ENCODE data around the gene SH2D4B. TPM values are rescaled to one million over a fixed set of nuclear protein-coding genes. Genes with fewer than 3 reads are reported as not detected.
"Not testable (repeated sequence)": the region's sequence is repeated elsewhere in the genome, so short reads cannot be mapped to it uniquely, and the experiment has no call there.

The SH2D4B gene
- polyA plus RNA-seq, 1 donor from 2014 or later = not detected

DNA sequence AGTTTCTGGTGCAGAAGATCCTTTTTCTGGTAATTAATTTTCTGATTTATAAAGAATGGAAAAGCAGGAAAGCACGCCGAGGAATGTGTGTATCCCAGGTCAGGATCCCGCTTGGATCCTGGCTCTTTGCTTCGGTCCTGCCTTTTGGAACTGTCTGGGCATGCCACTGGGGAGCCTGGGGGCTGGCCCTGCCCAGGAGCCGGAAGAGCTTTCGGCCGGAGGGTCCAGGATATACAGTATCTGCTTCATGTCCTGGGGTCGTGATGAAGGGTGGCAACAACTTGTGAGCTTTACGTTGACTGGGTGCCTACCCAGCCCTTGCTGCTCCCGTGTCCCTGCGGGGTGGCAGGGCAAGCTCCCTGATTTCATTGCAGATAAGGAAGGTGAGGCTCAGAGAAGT, 2.4 kb downstream of the SH2D4B start:
- peak overlapping the region in 3 of 4 donors; percentile 66 to 91 (median 79) for H3K4me3 Mint-ChIP-seq
- no peaks in the 10 kb centered on the region for H3K9me3 Mint-ChIP-seq
- H3K27me3 Mint-ChIP-seq = no peaks in the 10 kb centered on the region
- peaks cover 27 to 36% (median 29%) of the 10 kb centered on the region in 3 donors for H3K4me1 Mint-ChIP-seq
- H3K27ac Mint-ChIP-seq = peak overlapping the region in 1 of 3 donors; percentile 91
- no peaks in the 10 kb centered on the region for H3K36me3 Mint-ChIP-seq

DNA sequence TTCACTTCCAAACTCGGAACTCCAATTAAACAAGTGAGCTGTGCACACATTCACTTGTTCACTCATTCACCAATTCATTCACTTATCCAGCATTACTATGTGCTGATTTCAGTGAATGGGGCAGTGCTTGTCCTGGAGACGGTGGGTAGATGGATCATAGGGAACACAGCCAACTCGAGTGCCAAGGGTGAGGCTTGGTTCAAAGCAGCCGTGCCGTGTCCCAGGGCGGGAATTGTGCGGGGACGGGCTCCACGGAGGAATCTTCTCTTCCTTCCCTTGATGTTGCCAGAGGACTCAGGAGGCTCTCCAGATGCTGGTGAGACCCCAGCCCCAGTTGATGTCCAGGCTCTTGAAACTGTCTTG, 2.9 kb downstream of the SH2D4B start:
- Mint-ChIP-seq H3K4me3 (peak overlapping the region; percentile 66 to 91 (median 75)), H3K36me3 (no peaks in the 10 kb centered on the region), H3K4me1 (peaks cover 27 to 33% (median 27%) of the 10 kb centered on the region in 3 donors), H3K9me3 (no peaks in the 10 kb centered on the region), H3K27ac (peak overlapping the region in 2 of 3 donors; percentile 63 to 91), H3K27me3 (no peaks in the 10 kb centered on the region)

GRCh38 chr10:80540981-80541750, 3.5 kb downstream of the SH2D4B start:
- Mint-ChIP-seq H3K9me3 (no peaks in the 10 kb centered on the region), H3K4me3 (peak overlapping the region; percentile 66 to 91 (median 75)), H3K4me1 (peaks cover 25 to 33% (median 26%) of the 10 kb centered on the region in 3 donors), H3K27ac (peak overlapping the region; percentile 33 to 91 (median 63)), H3K36me3 (no peaks in the 10 kb centered on the region), H3K27me3 (no peaks in the 10 kb centered on the region)

DNA sequence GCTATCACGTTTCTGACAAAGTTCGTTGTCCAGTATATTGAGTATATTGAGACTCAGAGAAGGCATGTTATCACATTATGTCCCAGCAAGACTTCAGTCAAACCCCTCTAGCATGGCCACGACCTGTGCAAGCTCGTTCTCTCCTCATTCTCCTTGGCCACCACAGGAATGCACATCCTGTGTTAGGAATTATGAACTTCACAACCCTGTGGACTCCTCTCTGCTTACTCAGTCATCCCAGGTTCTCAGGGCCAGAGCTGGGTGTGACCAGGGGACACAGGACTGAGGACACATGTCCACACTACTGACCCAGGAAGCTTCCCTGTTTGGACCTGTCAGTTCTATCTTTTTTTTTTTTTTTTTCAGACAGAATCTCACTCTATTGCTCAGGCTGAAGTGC, 4.4 kb downstream of the SH2D4B start:
- Mint-ChIP-seq H3K36me3 (no peaks in the 10 kb centered on the region), H3K27ac (peak overlapping the region in 2 of 3 donors; percentile 33 to 91), H3K9me3 (no peaks in the 10 kb centered on the region), H3K4me1 (peaks cover 21 to 29% (median 23%) of the 10 kb centered on the region in 3 donors), H3K27me3 (no peaks in the 10 kb centered on the region), H3K4me3 (peak overlapping the region in 1 of 4 donors; percentile 91)

GRCh38 chr10:80542652-80543318, 5.1 kb downstream of the SH2D4B start:
- Mint-ChIP-seq H3K4me1 (peaks cover 19 to 29% (median 21%) of the 10 kb centered on the region in 3 donors), H3K9me3 (no peaks in the 10 kb centered on the region), H3K4me3 (peak overlapping the region in 1 of 4 donors; percentile 34), H3K27ac (peak overlapping the region in 1 of 3 donors; percentile 91), H3K36me3 (no peaks in the 10 kb centered on the region), H3K27me3 (peaks cover 1% of the 10 kb centered on the region)

- H3K4me1 Mint-ChIP-seq = peaks cover 19 to 29% (median 21%) of the 10 kb centered on the region in 3 donors
- not testable (repeated sequence) for H3K9me3 Mint-ChIP-seq, H3K4me3 Mint-ChIP-seq, H3K36me3 Mint-ChIP-seq, H3K27ac Mint-ChIP-seq, H3K27me3 Mint-ChIP-seq
These were observed 5.6 kb downstream of the SH2D4B start for GRCh38 chr10:80543319-80543672.

DNA sequence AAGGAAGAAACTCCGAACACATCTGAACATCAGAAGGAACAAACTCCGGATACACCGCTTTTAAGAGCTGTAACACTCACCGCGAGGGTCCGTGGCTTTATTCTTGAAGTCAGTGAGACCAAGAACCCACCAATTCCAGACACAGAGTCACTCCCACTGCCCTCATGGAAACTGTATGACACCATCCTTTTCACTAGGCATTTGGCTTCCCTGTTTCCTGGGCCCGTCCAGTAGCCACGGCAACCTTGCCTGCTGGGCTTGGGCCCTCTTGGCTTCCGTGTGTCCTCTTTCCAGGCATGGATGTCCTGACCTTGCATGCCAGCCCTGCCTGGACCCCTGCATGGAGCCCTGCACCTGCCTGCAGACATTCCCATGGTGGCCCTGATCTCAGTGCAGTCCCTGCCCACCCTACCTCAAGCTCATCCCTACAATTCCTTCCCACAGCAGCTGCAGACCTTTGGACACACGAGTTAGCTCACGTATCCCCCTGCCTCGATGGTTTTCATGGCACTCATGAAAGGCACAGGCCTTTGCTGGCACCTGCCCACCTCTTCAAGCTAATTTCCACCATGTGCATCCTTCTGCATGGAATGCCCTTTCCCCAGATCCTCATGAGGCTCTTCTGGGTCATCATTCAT, 6.7 kb downstream of the SH2D4B start:
- peak overlapping the region in 2 of 4 donors; percentile 5 to 40 for H3K4me3 Mint-ChIP-seq
- peaks cover 19 to 26% (median 21%) of the 10 kb centered on the region in 3 donors for H3K4me1 Mint-ChIP-seq
- peaks cover 3% of the 10 kb centered on the region for H3K27me3 Mint-ChIP-seq
- peak overlapping the region in 1 of 3 donors; percentile 20 for H3K27ac Mint-ChIP-seq
- H3K9me3 Mint-ChIP-seq = no peaks in the 10 kb centered on the region
- no peaks in the 10 kb centered on the region for H3K36me3 Mint-ChIP-seq

GRCh38 chr10:80545258-80545881, 7.7 kb downstream of the SH2D4B start:
- H3K4me3 Mint-ChIP-seq = no peak overlapping the region
- no peaks in the 10 kb centered on the region for H3K36me3 Mint-ChIP-seq
- peaks cover 15 to 18% (median 16%) of the 10 kb centered on the region in 3 donors for H3K4me1 Mint-ChIP-seq
- no peak overlapping the region for H3K27ac Mint-ChIP-seq
- peaks cover 3% of the 10 kb centered on the region for H3K27me3 Mint-ChIP-seq
- H3K9me3 Mint-ChIP-seq = no peaks in the 10 kb centered on the region

DNA sequence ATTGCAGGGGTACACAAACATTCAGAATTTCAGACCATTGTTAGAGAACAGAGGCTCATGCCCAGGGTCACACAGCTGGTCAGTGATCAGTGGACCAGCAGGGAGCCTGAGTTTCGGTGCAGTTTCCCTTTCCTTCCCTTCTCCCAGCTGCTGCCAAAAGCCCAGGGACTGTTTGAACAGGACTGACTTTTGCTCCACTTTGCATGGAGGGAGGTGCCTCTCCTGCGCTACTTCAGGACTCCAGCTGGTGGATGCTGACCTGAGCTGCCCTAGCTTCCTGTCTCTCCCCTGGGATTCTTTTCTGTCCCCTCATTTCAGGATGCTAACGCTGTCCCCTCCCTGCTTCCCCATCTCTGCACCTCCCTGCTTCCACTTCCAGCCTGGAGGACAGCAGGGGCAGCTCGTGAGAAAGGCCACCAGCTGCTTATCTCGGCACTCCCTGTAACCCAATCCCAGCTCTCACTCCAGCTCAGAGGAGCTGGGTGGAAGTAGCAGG, 14.5 kb downstream of the SH2D4B start:
- H3K36me3 Mint-ChIP-seq = no peaks in the 10 kb centered on the region
- H3K27ac Mint-ChIP-seq = no peak overlapping the region
- H3K4me1 Mint-ChIP-seq = peaks cover 0 to 3% (median 0%) of the 10 kb centered on the region in 3 donors
- peaks cover 4% of the 10 kb centered on the region for H3K27me3 Mint-ChIP-seq
- H3K4me3 Mint-ChIP-seq = no peak overlapping the region
- H3K9me3 Mint-ChIP-seq = no peaks in the 10 kb centered on the region

GRCh38 chr10:80553436-80553835, 15.7 kb downstream of the SH2D4B start:
- Mint-ChIP-seq H3K27ac (no peak overlapping the region), H3K4me1 (peaks cover 0 to 2% (median 0%) of the 10 kb centered on the region in 3 donors), H3K27me3 (peaks cover 4% of the 10 kb centered on the region), H3K9me3 (no peaks in the 10 kb centered on the region), H3K36me3 (no peaks in the 10 kb centered on the region), H3K4me3 (no peak overlapping the region)

DNA sequence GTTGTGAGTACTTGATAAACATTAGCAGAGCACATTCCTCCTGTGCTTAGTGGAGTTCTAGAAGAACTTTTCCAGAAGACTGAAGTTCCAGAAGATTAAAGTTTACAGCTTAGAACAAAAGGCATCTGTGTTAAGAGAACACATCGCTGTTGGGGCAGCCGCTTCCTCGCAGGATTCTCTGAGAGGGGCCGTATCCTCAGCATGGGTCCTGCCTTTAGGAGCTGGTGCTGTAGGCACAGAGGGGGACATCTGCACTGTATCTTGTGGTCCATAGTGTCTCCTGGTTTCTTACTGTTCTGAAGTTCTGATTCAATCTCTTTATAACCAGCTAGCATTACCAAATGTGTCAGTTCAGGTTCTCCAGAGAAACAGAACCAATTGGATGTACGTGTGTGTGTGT, 16.3 kb downstream of the SH2D4B start:
- Mint-ChIP-seq H3K9me3 (no peaks in the 10 kb centered on the region), H3K36me3 (no peaks in the 10 kb centered on the region), H3K27ac (no peak overlapping the region), H3K27me3 (peaks cover 2% of the 10 kb centered on the region), H3K4me3 (no peak overlapping the region), H3K4me1 (peaks cover 0 to 2% (median 0%) of the 10 kb centered on the region in 3 donors)

- no peaks in the 10 kb centered on the region for H3K36me3 Mint-ChIP-seq
- H3K27me3 Mint-ChIP-seq = peaks cover 2% of the 10 kb centered on the region
- H3K4me1 Mint-ChIP-seq = peaks cover 0 to 2% (median 0%) of the 10 kb centered on the region in 3 donors
- H3K4me3 Mint-ChIP-seq = peak overlapping the region in 1 of 4 donors; percentile 59
- H3K9me3 Mint-ChIP-seq = no peaks in the 10 kb centered on the region
- no peak overlapping the region for H3K27ac Mint-ChIP-seq
These were observed 17.7 kb downstream of the SH2D4B start for GRCh38 chr10:80555415-80555814.

DNA sequence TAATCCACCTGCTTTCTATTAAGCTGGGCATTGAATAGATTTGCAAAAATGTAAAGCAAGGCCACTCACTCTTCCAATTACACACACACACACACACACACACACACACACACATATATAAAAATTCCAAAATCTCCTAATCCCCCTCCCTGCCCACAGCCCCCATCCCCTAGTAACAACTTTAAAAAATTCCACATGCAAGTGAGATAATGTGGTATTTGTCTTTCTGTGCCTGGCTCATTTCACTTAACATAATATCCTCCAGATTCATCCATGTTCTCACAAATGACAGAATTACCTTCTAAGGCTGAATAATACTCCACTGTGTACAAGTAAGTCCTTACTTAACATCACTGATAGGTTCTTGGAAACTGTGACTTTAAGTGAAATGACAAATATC, 24.2 kb downstream of the SH2D4B start:
- Mint-ChIP-seq H3K9me3 (no peaks in the 10 kb centered on the region), H3K4me1 (no peaks in the 10 kb centered on the region), H3K36me3 (peaks cover 1% of the 10 kb centered on the region), H3K27ac (no peak overlapping the region), H3K27me3 (peaks cover under 1% of the 10 kb centered on the region), H3K4me3 (no peak overlapping the region)

- Mint-ChIP-seq H3K9me3 (peaks cover 0 to 2% (median 0%) of the 10 kb centered on the region in 3 donors), H3K27ac (no peak overlapping the region), H3K36me3 (peaks cover 1% of the 10 kb centered on the region), H3K4me3 (no peak overlapping the region), H3K4me1 (no peaks in the 10 kb centered on the region), H3K27me3 (peaks cover 20% of the 10 kb centered on the region)
These were observed 29.6 kb downstream of the SH2D4B start for GRCh38 chr10:80567292-80567691.
